ENCODE measurements around the gene RAP1GAP2.

- no peak for TF ChIP-seq POLR2A (IDR thresholded peaks at IDR 0.05)
- no peak for TF ChIP-seq CTCF (IDR thresholded peaks at IDR 0.05)
Measured at GRCh38 chr17:2949469-2950044, 153.3 kb downstream of the RAP1GAP2 start.
